HepG2 (cell line): ENCODE measurements around the gene HS3ST3B1. TPM values are rescaled to one million over a fixed set of nuclear protein-coding genes. Genes with fewer than 3 reads are reported as not detected.

Experiments
- AGO2 ChIP-seq: fragments of 200-400 bp; formaldehyde crosslinking; optimal IDR thresholded peaks from 2 replicates; pipeline ENCODE3; 2017; ENCODE audit warnings: mild to moderate bottlenecking, low read depth, low read length, moderate library complexity
- ARID3A ChIP-seq: IDR thresholded peaks from 2 replicates; pipeline ENCODE4 v1.6.1; 2012; ENCODE audit warnings: low read depth, low read length, improper control_type of control experiment
- FOXO1 ChIP-seq: sonication (generic); formaldehyde crosslinking; IDR thresholded peaks from 2 replicates; pipeline ENCODE4 v1.4.0; 2020; ENCODE audit warnings: missing genetic modification reagents
- GABPB1 ChIP-seq: IDR thresholded peaks from 2 replicates; pipeline ENCODE4 v1.6.1; 2016; ENCODE audit warnings: mild to moderate bottlenecking, missing genetic modification reagents, moderate library complexity, missing compliant biosample characterization
- KDM5B ChIP-seq: sonication (generic); formaldehyde crosslinking; IDR thresholded peaks from 2 replicates; pipeline ENCODE4 v1.4.0; 2020; ENCODE audit warnings: missing genetic modification reagents, mild to moderate bottlenecking, borderline replicate concordance
- MAZ ChIP-seq, 2 experiments: sonication (generic) in 1 of 2; formaldehyde crosslinking in 1 of 2; IDR thresholded peaks; 2 replicates each; pipeline versions ENCODE4 v1.5.0 to v1.6.1; 2012 to 2020; ENCODE audit warnings: low read depth in 2 of 2, mild to moderate bottlenecking in 2 of 2, borderline replicate concordance in 1 of 2, improper control_type of control experiment in 1 of 2, low read length in 1 of 2, missing genetic modification reagents in 1 of 2, moderate library complexity in 1 of 2
- MEIS2 ChIP-seq: sonication (generic); formaldehyde crosslinking; IDR thresholded peaks from 2 replicates; pipeline ENCODE4 v1.9.0; 2021; ENCODE audit warnings: mild to moderate bottlenecking, missing genetic modification reagents
- NFE2L2 ChIP-seq: fragments of 150-350 bp; IDR thresholded peaks from 2 replicates; pipeline ENCODE4 v1.6.1; 2014; ENCODE audit warnings: low read length
- POGZ ChIP-seq: sonication (generic); formaldehyde crosslinking; IDR thresholded peaks from 2 replicates; pipeline ENCODE4 v1.4.0; 2020; ENCODE audit warnings: mild to moderate bottlenecking, missing genetic modification reagents
- TP53 ChIP-seq: sonication (generic); formaldehyde crosslinking; conservative IDR thresholded peaks from 2 replicates; pipeline ENCODE4 v1.4.0; 2020; ENCODE audit warnings: missing genetic modification reagents
- XBP1 ChIP-seq: sonication (generic); formaldehyde crosslinking; IDR thresholded peaks from 2 replicates; pipeline ENCODE4 v1.5.0; 2020; ENCODE audit warnings: missing genetic modification reagents
- ZBTB43 ChIP-seq: sonication (generic); formaldehyde crosslinking; conservative IDR thresholded peaks from 2 replicates; pipeline ENCODE4 v1.4.0; 2020; ENCODE audit warnings: missing genetic modification reagents
- ZMAT5 ChIP-seq: sonication (generic); formaldehyde crosslinking; IDR thresholded peaks from 2 replicates; pipeline ENCODE4 v1.5.0; 2020; ENCODE audit warnings: mild to moderate bottlenecking, low read depth, missing genetic modification reagents, borderline replicate concordance
- ZNF230 ChIP-seq: sonication (generic); formaldehyde crosslinking; IDR thresholded peaks from 2 replicates; pipeline ENCODE4 v1.4.0; 2020; ENCODE audit warnings: mild to moderate bottlenecking, missing genetic modification reagents
- ZNF260 ChIP-seq: sonication (generic); formaldehyde crosslinking; IDR thresholded peaks from 2 replicates; pipeline ENCODE4 v1.4.0; 2020; ENCODE audit warnings: missing genetic modification reagents, low read depth, mild to moderate bottlenecking, borderline replicate concordance
- ZNF337 ChIP-seq: sonication (generic); formaldehyde crosslinking; IDR thresholded peaks from 2 replicates; pipeline ENCODE4 v1.5.1; 2020; ENCODE audit warnings: missing genetic modification reagents, low read depth, mild to moderate bottlenecking, borderline replicate concordance
- ZNF33A ChIP-seq: sonication (generic); formaldehyde crosslinking; IDR thresholded peaks from 2 replicates; pipeline ENCODE4 v1.5.1; 2020; ENCODE audit warnings: missing genetic modification reagents, mild to moderate bottlenecking, moderate library complexity, borderline replicate concordance
- ZNF430 ChIP-seq: sonication (generic); formaldehyde crosslinking; IDR thresholded peaks from 2 replicates; pipeline ENCODE4 v1.9.0; 2021; ENCODE audit warnings: mild to moderate bottlenecking, missing genetic modification reagents
- ZNF598 ChIP-seq: sonication (generic); formaldehyde crosslinking; IDR thresholded peaks from 2 replicates; pipeline ENCODE4 v1.5.1; 2020; ENCODE audit warnings: mild to moderate bottlenecking, missing genetic modification reagents, borderline replicate concordance
- ZNF614 ChIP-seq: IDR thresholded peaks from 2 replicates; pipeline ENCODE4 v1.6.1; 2018; ENCODE audit warnings: missing biosample characterization, missing genetic modification reagents, inconsistent platforms, borderline replicate concordance
- ZNF672 ChIP-seq: sonication (generic); formaldehyde crosslinking; IDR thresholded peaks from 2 replicates; pipeline ENCODE4 v1.8.1; 2022; ENCODE audit warnings: missing genetic modification reagents
- ZNF678 ChIP-seq: sonication (generic); formaldehyde crosslinking; IDR thresholded peaks from 2 replicates; pipeline ENCODE4 v1.4.0; 2020; ENCODE audit warnings: mild to moderate bottlenecking, missing genetic modification reagents
- polyA plus RNA-seq, 8 experiments: library from polyadenylated mRNA; depleted of rRNA in 3 of 8; stranded (reverse) in 7 of 8; unstranded in 1 of 8; fragments of >200 nt; fragmentation: Illumina TruSeq in 4 of 8; extraction: Trizol in 4 of 8; gene quantifications; 2 replicates each; pipeline versions ENCODE4 v1.2.1 to v1.2.3, GENCODE V29; 2011 to 2016; ENCODE audit warnings: low read depth in 4 of 8, missing spikeins in 1 of 8, mixed read lengths in 1 of 8; ENCODE audit not compliant: insufficient read depth in 1 of 8
- total RNA-seq, 5 experiments: library from RNA; depleted of rRNA; stranded (reverse); fragments of >200 nt; fragmentation: Illumina TruSeq; extraction: Trizol; gene quantifications; 2 replicates each; pipeline ENCODE4 v1.2.3, GENCODE V29; 2016; ENCODE audit warnings: low read depth in 1 of 5

The HS3ST3B1 gene
- total and polyA plus RNA-seq, 2 of the 13 experiments (the other 11 are each of a cell fraction or from before 2014, with no cell fraction given), result 15.7 to 39.5 TPM

- no peak for TF ChIP-seq ZBTB43
- no peak for TF ChIP-seq TP53
- TF ChIP-seq KDM5B, result 0 out of 2 replicates have a peak, but pooled peaks have one; percentile 21
- TF ChIP-seq GABPB1, result peak; percentile 69; the same call in 1 of the 2 replicates
- TF ChIP-seq ZNF614 (CRISPR knock-in tag), result no peak
- no peak for TF ChIP-seq FOXO1
- TF ChIP-seq ZNF230 (CRISPR knock-in tag), result no peak
- no peak for TF ChIP-seq ZNF260 (CRISPR knock-in tag)
- peak; percentile 17; the same call in 1 of the 2 replicates for TF ChIP-seq POGZ (CRISPR knock-in tag)
- TF ChIP-seq NFE2L2, result no peak
- peak; percentile 77 for TF ChIP-seq AGO2
- TF ChIP-seq XBP1 (CRISPR knock-in tag), result no peak
- TF ChIP-seq ZNF33A (CRISPR knock-in tag), result no peak
- no peak for TF ChIP-seq ZNF678 (CRISPR knock-in tag)
- no peak for TF ChIP-seq ZNF430 (CRISPR knock-in tag)
- TF ChIP-seq ZNF598, result no peak
- TF ChIP-seq ZNF337 (CRISPR knock-in tag), result no peak
- peak; percentile 29; the same call in 1 of the 2 replicates for TF ChIP-seq ARID3A
- TF ChIP-seq MAZ (IDR thresholded peaks at IDR 0.05; ENCODE audit: borderline replicate concordance, low read depth, low read length), result peak; percentile 36; the same call in 1 of the 2 replicates
- 0 out of 2 replicates have a peak, but pooled peaks have one; percentile 28 for TF ChIP-seq MAZ (CRISPR knock-in tag; IDR thresholded peaks at IDR 0.05; ENCODE audit: low read depth)
- no peak for TF ChIP-seq ZNF672
- no peak for TF ChIP-seq MEIS2 (CRISPR knock-in tag)
- TF ChIP-seq ZMAT5 (CRISPR knock-in tag), result no peak
Observed at GRCh38 chr17:14302431-14303099, 1.7 kb downstream of the HS3ST3B1 start (continued).
